Activated naive CD8-positive, alpha-beta T cell treated with anti-CD3 and anti-CD28 coated beads, Interleukin-2, amount 50 U/mL, for 24 hours (primary cell): ENCODE data around the gene EFCAB5.
"Not testable (repeated sequence)": the region's sequence is repeated elsewhere in the genome, so short reads cannot be mapped to it uniquely, and the experiment has no call there.

Experiments
- ATAC-seq: fragments of 150-1000 bp; cut with Tn5 transposase; one replicate; pipeline ENCODE4 v1.10.0; 2021
- DNase-seq: peaks from one replicate; pipeline ENCODE4 v3.0.0; 2021
- H3K27ac Mint-ChIP-seq: one replicate; pipeline ENCODE4 v1.8.0; 2021; ENCODE audit warnings: mild to moderate bottlenecking, mixed read lengths
- H3K27me3 Mint-ChIP-seq: one replicate; pipeline ENCODE4 v1.8.0; 2021; ENCODE audit warnings: mixed read lengths
- H3K36me3 Mint-ChIP-seq: one replicate; pipeline ENCODE4 v1.8.0; 2021; ENCODE audit warnings: low read depth, mixed read lengths
- H3K4me1 Mint-ChIP-seq: one replicate; pipeline ENCODE4 v1.8.0; 2021; ENCODE audit warnings: mixed read lengths
- H3K4me3 Mint-ChIP-seq: one replicate; pipeline ENCODE4 v1.8.0; 2021; ENCODE audit warnings: mild to moderate bottlenecking, moderate library complexity, mixed read lengths
- H3K9me3 Mint-ChIP-seq: one replicate; pipeline ENCODE4 v1.8.0; 2021; ENCODE audit warnings: mixed read lengths

The EFCAB5 gene

DNA sequence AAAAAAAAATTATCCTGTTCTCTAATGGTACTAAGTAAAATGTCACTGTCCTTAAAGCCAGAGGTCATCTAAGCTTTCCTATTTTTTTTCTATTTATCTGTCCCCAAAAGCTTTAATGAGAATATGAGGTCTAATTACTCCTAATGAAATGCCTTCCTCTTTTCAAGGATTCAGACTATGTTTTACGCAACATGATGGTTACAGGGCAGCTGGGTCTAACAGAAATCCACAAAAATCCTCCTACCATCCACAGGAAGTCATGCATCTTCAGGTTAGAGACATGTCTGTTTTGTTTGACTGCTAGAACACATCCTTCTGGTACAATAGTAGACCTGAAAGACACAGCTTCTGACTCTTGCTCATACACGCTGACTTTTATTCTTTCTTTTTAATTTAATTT lies 145.5 kb downstream of the EFCAB5 start:
- Mint-ChIP-seq H3K36me3 (no peaks in the 10 kb centered on the region), H3K27ac (no peak overlapping the region), H3K9me3 (no peaks in the 10 kb centered on the region), H3K27me3 (peaks cover 6% of the 10 kb centered on the region), H3K4me1 (no peaks in the 10 kb centered on the region), H3K4me3 (no peak overlapping the region)
- DNase-seq, result no peak
- ATAC-seq, result no peak

DNA sequence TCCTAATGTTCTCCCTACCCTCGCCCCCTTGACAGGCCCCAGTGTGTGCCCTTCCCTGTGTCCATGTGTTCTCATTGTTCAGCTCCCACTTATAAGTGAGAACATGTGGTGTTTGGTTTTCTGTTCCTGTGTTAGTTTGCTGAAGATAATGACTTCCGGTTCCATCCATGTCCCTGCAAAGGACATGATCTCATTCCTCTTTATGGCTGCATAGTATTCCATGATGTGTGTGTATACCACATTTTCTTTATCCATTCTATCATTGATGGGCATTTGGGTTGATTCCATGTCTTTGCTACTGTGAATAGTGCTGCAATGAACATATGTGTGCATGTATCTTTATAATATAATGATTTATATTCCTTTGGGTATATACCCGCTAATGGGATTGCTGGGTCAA lies 146.0 kb downstream of the EFCAB5 start:
- H3K36me3 Mint-ChIP-seq, result not testable (repeated sequence)

DNA sequence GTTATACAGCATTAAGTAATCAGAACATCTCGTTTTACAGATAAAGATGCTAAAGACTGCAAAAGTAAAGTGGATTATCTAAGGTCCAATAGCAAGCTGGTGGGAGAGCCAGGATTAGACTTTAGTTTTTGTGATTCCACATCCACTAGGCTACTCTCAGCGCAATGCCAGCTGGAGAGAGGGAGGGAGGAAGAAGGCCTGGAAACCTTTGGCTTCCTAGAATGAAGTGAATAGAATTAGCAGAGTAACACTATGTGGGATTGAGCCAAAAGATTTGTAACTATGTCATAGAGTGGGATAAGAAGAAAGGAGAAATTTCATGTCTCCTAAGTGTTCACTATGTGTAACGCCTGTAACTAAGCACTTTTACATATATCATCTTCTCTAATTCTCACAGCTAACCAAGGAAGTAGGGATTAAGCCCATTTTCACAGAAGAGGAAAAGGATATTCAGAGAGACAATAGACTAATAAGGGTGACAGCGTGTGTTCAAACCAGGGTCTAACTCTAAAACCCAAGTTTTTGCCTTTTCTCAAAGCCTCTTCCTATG lies 149.8 kb downstream of the EFCAB5 start:
- DNase-seq (no peak), ATAC-seq (no peak)
- Mint-ChIP-seq H3K4me3 (no peak overlapping the region), H3K27me3 (peaks cover 15% of the 10 kb centered on the region), H3K27ac (no peak overlapping the region), H3K36me3 (no peaks in the 10 kb centered on the region), H3K4me1 (peaks cover 4% of the 10 kb centered on the region), H3K9me3 (no peaks in the 10 kb centered on the region)

More for the DNA sequence above, 146.0 kb downstream of the EFCAB5 start:
- H3K4me3 Mint-ChIP-seq, H3K27ac Mint-ChIP-seq, H3K27me3 Mint-ChIP-seq, H3K9me3 Mint-ChIP-seq, ATAC-seq, H3K4me1 Mint-ChIP-seq, DNase-seq: not testable (repeated sequence)

DNA sequence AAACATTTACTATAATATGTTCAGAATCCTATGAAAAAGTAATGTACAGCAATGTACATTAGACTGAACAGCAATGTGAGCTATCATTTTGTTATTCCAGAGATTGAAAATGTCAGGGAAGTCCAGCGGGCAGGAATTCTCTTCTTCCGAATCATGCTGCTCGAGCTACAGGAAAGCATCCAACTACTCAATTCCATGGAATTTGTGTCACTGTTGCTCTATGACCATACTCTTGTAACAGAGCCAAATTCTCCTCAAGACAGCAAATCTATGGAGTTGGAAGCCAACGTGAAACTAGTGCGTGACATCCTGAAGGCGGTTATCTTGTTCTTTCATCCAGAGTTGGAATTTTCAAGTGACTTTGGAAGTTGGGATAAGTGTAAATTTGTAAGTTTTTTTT lies 150.3 kb downstream of the EFCAB5 start:
- no peak overlapping the region for H3K27ac Mint-ChIP-seq
- no peak for ATAC-seq
- peaks cover 4% of the 10 kb centered on the region for H3K4me1 Mint-ChIP-seq
- peaks cover 15% of the 10 kb centered on the region for H3K27me3 Mint-ChIP-seq
- no peaks in the 10 kb centered on the region for H3K36me3 Mint-ChIP-seq
- no peak for DNase-seq
- no peaks in the 10 kb centered on the region for H3K9me3 Mint-ChIP-seq
- no peak overlapping the region for H3K4me3 Mint-ChIP-seq

DNA sequence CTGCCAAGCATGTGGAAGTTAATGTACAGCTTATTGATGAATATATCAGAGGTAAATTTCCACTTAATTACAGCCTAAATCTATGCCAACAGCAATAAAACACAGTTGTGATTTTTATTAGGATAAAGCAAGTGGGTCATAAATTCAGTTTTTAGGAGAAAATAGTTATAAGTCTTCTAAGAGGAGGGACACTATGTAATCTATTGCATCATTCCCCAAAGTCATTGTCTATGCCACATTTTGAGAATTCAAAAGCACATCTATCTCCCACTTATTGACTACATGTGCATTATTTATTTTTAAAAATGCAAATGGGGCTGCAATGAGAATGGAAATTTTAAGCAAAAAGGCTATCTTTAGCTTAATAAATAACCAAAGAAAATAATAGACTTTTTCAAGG lies 151.5 kb downstream of the EFCAB5 start:
- ATAC-seq (no peak), DNase-seq (no peak)
- Mint-ChIP-seq H3K4me1 (peaks cover 4% of the 10 kb centered on the region), H3K27me3 (peaks cover 15% of the 10 kb centered on the region), H3K4me3 (no peak overlapping the region), H3K9me3 (no peaks in the 10 kb centered on the region), H3K36me3 (no peaks in the 10 kb centered on the region), H3K27ac (no peak overlapping the region)

DNA sequence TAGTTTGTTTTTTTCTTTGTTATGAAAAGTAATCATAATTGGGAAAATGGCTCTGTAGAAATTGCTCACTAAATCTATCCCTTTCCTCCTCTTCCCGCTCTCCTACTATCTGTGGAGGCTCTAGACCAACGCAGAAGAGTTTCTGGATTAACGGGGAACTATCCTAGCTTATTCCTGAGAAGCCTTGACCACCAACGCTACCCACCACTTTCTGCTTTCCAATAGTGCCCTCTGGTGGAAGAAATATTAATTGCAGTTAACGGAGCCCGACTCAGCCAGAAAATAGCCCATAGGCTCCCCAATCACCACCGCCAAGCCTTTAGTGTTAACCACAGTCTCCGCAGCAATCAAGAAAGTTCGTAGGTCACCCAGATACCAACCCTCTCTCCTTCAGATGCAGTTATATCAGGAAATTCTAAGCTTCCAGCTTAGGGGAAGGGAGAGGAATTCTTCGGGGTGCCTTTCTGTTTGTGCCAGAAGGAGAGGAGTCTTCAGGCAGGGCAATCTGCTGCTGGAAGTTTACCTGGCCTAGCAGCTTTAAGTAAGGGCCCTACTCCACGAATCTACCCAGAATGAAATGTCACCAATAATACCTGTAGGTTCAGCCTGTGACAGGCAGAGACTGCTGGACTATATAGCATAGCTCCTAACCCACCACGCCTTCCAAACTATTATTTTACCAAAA lies 152.2 kb downstream of the EFCAB5 start:
- H3K4me3 Mint-ChIP-seq, result no peak overlapping the region
- H3K9me3 Mint-ChIP-seq, result no peaks in the 10 kb centered on the region
- peaks cover 15% of the 10 kb centered on the region for H3K27me3 Mint-ChIP-seq
- no peaks in the 10 kb centered on the region for H3K36me3 Mint-ChIP-seq
- DNase-seq, result peak; percentile 41
- H3K27ac Mint-ChIP-seq, result no peak overlapping the region
- H3K4me1 Mint-ChIP-seq, result peaks cover 4% of the 10 kb centered on the region
- peak; percentile 63 for ATAC-seq

DNA sequence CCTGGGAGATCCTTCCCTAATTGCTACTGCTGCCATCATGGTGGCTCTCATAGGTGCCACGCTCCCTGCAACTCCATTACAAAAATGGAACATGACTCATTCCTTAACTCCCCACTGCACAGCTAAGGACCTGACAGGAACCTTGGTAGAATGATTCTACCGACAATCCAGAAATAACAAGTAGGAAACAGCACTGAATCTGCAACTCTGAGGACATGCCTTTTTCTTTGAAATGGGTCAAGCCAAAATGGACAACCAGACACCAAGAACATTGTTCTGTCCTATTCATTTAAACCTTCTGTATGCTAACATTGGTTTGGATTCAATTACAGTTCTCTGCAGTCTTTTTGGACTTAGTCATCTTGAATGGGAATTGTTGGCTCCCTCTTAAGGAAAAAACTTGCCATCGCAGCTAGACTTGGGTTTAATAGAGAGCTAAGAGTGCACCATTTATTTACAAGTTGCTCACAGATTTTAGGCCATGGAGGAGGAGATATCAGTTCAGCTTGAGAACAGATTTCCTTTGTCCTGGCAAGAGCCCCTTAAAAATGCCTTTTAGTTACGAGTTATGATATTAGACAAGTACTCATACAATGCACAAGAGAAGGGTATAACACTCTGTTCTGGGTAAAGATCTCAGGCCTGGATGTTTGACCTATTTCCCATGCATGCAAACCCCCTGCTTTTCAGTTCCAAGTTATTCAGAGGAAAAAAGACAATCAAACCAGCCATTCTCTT lies 154.2 kb downstream of the EFCAB5 start:
- Mint-ChIP-seq H3K9me3 (no peaks in the 10 kb centered on the region), H3K36me3 (no peaks in the 10 kb centered on the region), H3K4me3 (no peak overlapping the region), H3K27ac (no peak overlapping the region), H3K27me3 (peaks cover 9% of the 10 kb centered on the region), H3K4me1 (peaks cover 4% of the 10 kb centered on the region)
- no peak for DNase-seq
- ATAC-seq, result no peak

DNA sequence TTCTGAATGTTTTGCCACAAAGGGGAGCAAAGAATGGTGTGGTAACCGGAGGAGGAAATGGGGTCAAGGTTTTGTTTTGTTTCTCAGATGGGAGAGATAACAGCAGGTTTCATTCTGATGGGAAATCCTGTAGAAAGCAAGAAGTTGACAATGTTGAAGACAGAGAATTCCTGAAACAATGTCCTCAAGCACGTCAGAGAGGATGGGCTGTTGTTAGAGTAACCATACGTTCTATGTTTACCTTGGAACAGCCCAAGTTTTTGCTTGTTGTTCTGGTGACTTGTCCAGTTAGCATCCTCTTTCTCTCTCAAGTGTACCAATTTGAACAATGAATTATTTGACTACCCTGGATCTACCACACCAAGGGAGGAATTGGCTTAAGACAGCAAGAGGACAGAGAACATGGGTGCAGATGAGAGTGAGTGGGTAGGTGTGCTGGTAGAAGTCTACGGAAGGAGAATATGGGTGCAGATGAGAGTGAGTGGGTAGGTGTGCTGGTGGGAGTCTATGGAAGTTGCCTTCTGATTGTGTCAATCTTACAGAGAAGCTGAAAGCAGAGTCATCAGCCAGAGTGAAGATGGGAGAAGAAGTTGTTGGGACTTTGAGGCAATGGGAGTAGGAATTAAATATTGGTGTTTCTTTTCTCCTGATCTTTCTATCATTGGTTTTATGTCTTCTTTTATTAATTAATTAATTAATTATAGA lies 160.4 kb downstream of the EFCAB5 start:
- H3K36me3 Mint-ChIP-seq, result no peaks in the 10 kb centered on the region
- DNase-seq, result no peak
- no peak overlapping the region for H3K4me3 Mint-ChIP-seq
- no peak for ATAC-seq
- H3K4me1 Mint-ChIP-seq, result peaks cover 5% of the 10 kb centered on the region
- no peaks in the 10 kb centered on the region for H3K9me3 Mint-ChIP-seq
- no peak overlapping the region for H3K27ac Mint-ChIP-seq
- peaks cover 7% of the 10 kb centered on the region for H3K27me3 Mint-ChIP-seq

DNA sequence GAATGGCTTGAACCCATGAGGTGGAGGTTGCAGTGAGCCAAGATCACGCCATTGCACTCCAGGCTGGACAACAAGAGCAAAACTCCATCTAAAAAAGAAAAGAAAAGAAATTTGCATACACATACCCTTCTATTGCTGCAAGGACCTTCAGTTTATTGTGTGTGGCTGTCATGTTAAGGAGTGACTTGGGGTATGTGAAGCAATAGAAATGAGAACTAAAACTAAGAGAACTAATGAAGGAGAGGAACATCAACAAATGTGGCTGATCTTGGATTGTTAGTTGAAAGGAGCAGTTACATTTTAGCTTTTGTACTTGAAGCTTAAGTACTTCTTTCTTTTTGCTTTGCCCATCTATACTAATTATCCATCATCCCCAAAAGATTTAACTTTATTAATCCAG lies 162.5 kb downstream of the EFCAB5 start:
- ATAC-seq (no peak), DNase-seq (no peak)
- Mint-ChIP-seq H3K4me1 (peaks cover 5% of the 10 kb centered on the region), H3K4me3 (no peak overlapping the region), H3K27ac (no peak overlapping the region), H3K36me3 (no peaks in the 10 kb centered on the region), H3K27me3 (peaks cover 9% of the 10 kb centered on the region), H3K9me3 (no peaks in the 10 kb centered on the region)

DNA sequence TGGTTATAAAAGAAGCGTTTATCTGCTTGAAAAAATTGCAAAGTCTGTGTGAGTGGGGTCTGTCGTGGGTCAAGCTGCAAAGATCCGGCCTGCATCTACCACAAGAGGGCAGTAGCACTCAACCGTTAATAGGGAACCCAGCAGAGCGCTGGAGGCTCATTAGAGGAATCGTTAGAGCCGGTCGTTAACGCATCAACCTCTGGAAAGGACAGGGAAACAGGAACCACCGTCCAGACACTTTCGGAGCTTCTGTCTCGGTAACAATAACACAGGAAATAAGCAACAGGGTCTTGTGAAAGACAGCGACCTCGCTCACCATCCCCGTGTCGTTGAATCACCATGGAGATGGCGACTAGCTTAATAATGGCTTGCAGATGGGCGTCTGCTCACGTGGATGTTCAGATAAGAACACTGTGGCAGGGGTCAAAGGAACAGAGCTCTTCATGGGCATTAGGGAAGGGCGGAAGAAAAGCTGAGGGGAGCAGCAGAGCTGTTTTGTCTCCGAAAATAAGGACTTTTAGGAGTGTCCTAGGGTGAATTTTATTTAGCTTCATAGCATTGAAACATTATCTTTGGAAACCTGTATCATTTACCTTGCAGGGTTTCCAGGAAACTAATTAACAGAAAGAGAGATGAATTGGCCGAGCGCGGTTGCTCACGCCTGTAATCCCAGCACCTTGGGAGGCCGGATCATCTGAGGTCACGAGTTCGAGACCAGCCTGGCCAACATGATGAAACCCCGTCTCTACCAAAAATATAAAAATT lies 163.3 kb downstream of the EFCAB5 start:
- H3K4me3 Mint-ChIP-seq, result peak overlapping the region; percentile 78

DNA sequence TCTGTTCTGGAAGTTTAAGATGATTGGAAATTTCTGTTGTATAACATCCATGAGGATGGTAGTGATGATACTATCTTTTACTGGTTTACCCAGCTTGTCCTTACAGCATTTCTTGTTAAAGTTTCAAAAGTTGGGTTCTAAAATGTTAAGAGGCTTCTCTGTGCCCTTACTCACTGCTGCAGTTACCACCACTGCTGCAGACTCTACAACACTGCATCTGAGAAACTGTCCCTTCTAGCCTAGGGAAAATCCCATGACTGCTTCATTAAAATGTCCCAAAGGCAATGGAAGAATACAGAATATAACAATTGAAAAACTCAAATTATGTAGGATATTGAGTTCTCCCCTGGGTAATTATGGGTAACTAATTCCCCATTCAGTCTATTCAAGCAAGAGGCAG lies 171.4 kb downstream of the EFCAB5 start:
- ATAC-seq (peak; percentile 59), DNase-seq (no peak)
- Mint-ChIP-seq H3K4me1 (peaks cover 28% of the 10 kb centered on the region), H3K36me3 (peaks cover 8% of the 10 kb centered on the region), H3K9me3 (no peaks in the 10 kb centered on the region), H3K27me3 (peaks cover 7% of the 10 kb centered on the region), H3K4me3 (no peak overlapping the region), H3K27ac (peak overlapping the region; percentile 55)

More for the DNA sequence above, 163.3 kb downstream of the EFCAB5 start:
- peak; percentile 95 for ATAC-seq
- Mint-ChIP-seq H3K9me3 (no peaks in the 10 kb centered on the region), H3K36me3 (no peaks in the 10 kb centered on the region), H3K27me3 (peaks cover 11% of the 10 kb centered on the region), H3K4me1 (peaks cover 5% of the 10 kb centered on the region), H3K27ac (no peak overlapping the region)
- DNase-seq, result peak; percentile 73

DNA sequence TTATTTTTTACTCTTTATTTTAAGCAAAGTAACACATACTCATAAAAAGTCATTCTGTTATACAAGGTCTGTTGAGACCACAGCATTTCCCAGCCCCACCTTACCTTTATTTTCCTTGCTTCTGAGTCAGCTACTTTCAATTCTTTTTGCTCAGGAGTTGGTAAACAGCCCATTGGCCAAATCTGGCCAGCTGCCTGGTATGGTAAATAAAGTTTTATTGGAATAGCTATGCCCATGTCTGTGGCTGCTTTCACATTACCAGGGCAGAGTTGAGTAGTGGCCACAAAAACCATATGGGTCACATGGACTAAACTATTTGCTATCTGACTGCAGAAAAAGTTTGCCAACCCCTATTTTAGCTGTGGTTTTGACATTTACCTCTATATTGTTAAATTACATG lies 171.8 kb downstream of the EFCAB5 start:
- Mint-ChIP-seq H3K27ac (peak overlapping the region; percentile 55), H3K4me1 (peaks cover 32% of the 10 kb centered on the region), H3K9me3 (no peaks in the 10 kb centered on the region), H3K36me3 (peaks cover 12% of the 10 kb centered on the region), H3K27me3 (peaks cover 7% of the 10 kb centered on the region), H3K4me3 (no peak overlapping the region)
- ATAC-seq (peak; percentile 50), DNase-seq (peak; percentile 9)

DNA sequence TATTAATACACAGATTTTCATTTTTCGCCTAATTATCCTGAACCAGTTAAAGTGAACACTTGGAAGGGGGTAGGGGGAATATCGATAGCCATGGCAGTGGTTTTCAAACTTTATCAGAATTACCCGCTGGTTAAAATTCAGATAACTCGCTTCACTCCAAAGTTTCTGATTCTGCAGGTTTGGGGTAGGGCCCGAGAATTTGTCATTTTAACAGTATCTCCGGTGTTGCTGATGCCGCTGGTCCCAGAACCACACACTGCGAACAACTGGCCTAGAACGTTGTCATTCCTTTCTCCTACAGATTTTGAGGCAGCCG lies 174.9 kb downstream of the EFCAB5 start:
- ATAC-seq (no peak), DNase-seq (no peak)
- H3K27ac Mint-ChIP-seq, result peak overlapping the region; percentile 100
- H3K36me3 Mint-ChIP-seq, result peaks cover 33% of the 10 kb centered on the region
- H3K27me3 Mint-ChIP-seq, result no peaks in the 10 kb centered on the region
- peak overlapping the region; percentile 99 for H3K4me3 Mint-ChIP-seq
- H3K4me1 Mint-ChIP-seq, result peaks cover 58% of the 10 kb centered on the region
- H3K9me3 Mint-ChIP-seq, result no peaks in the 10 kb centered on the region
